Erythroblast (primary cell): Measurements from ENCODE around the gene TTYH2.

Experiments
- GATA1 ChIP-seq: IDR thresholded peaks from 2 replicates; pipeline ENCODE4 v1.6.1; 2011; ENCODE audit warnings: low read depth, mild to moderate bottlenecking, control low read depth, low read length, moderate library complexity
- POLR2A ChIP-seq: IDR thresholded peaks from 2 replicates; pipeline ENCODE4 v1.6.1; 2011; ENCODE audit warnings: mild to moderate bottlenecking, low read length

DNA sequence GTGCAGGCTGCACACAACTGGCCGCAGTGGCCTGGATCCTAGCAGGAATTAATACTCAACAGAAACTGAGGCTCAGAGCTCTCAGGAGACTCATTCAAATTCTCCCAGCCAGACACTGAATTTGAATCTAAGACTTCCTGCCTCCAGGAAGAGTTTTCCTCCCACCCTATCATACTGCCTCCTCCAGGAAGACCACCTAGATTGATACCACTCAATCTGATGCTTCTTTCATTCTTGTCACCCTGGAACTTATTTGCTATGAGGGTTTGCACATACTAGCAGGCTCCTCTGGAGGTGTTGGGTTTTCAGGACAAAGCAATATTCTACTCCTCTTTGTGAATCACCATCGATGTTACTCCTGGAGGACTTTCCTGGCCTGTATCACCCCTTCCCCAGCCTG is 15.6 kb upstream of the TTYH2 start:
- TF ChIP-seq POLR2A (no peak), GATA1 (no peak)
